GM23338 (cell line): Measurements from ENCODE around the gene KCNJ4. TPM values are rescaled to one million over a fixed set of nuclear protein-coding genes. Genes with fewer than 3 reads are reported as not detected.
A peak's percentile ranks its signal among the peaks of the same experiment; 100 is the strongest.

ENCODE experiments used
- ATAC-seq: fragments of 200-7000 bp; cut with Tn5 transposase; 3 replicates; pipeline ENCODE4 v1.9.1; 2020
- DNase-seq: peaks from one replicate; pipeline ENCODE4 v3.0.0-alpha.2; 2015; ENCODE audit warnings: low spot score
- H2AFZ ChIP-seq: fragments of 200-600 bp; sonication (generic); 2 replicates; pipeline ENCODE4 v1.8.0; 2016; ENCODE audit warnings: antibody characterized with exemption, mild to moderate bottlenecking, moderate library complexity
- H3F3A ChIP-seq: fragments of 200-600 bp; sonication (generic); replicated peaks from 2 replicates; pipeline ENCODE4 v1.8.0; 2017; ENCODE audit warnings: antibody characterized with exemption, mixed run types, low read depth
- H3K27ac ChIP-seq: fragments of 200-600 bp; sonication (generic); 2 replicates; pipeline ENCODE4 v1.6.1; 2016; ENCODE audit warnings: low read depth
- H3K27me3 ChIP-seq: fragments of 200-600 bp; sonication (generic); 2 replicates; pipeline ENCODE4 v1.8.0; 2016; ENCODE audit warnings: mild to moderate bottlenecking, mixed run types, moderate library complexity; ENCODE audit not compliant: insufficient read depth
- H3K36me3 ChIP-seq: fragments of 200-600 bp; sonication (generic); 2 replicates; pipeline ENCODE4 v1.8.0; 2016; ENCODE audit warnings: mild to moderate bottlenecking; ENCODE audit not compliant: insufficient read depth
- H3K4me1 ChIP-seq: fragments of 200-600 bp; sonication (generic); 2 replicates; pipeline ENCODE4 v1.8.0; 2016; ENCODE audit warnings: mild to moderate bottlenecking, moderate library complexity; ENCODE audit not compliant: insufficient read depth
- H3K4me2 ChIP-seq: fragments of 200-600 bp; sonication (generic); 2 replicates; pipeline ENCODE4 v1.7.1; 2017; ENCODE audit warnings: mixed run types
- H3K4me3 ChIP-seq: fragments of 200-600 bp; sonication (generic); 2 replicates; pipeline ENCODE4 v1.6.1; 2016; ENCODE audit warnings: mixed run types
- H3K79me2 ChIP-seq: fragments of 200-600 bp; sonication (generic); replicated peaks from 2 replicates; pipeline ENCODE4 v1.8.0; 2017; ENCODE audit warnings: mild to moderate bottlenecking; ENCODE audit not compliant: insufficient read depth
- H3K9me2 ChIP-seq: fragments of 200-600 bp; sonication (generic); 2 replicates; pipeline ENCODE4 v1.8.0; 2017; ENCODE audit not compliant: insufficient read depth
- H4K20me1 ChIP-seq: fragments of 200-600 bp; sonication (generic); replicated peaks from 2 replicates; pipeline ENCODE4 v1.8.0; 2017; ENCODE audit warnings: mild to moderate bottlenecking; ENCODE audit not compliant: insufficient read depth
- H3K27ac Mint-ChIP-seq: 2 replicates; pipeline ENCODE4 v1.8.0; 2020; ENCODE audit warnings: inconsistent platforms, mild to moderate bottlenecking, moderate library complexity, mixed read lengths
- H3K27me3 Mint-ChIP-seq: 3 replicates; pipeline ENCODE4 v1.8.0; 2022; ENCODE audit warnings: low read depth, mild to moderate bottlenecking, moderate library complexity, mixed read lengths, inconsistent platforms; ENCODE audit not compliant: insufficient read depth, poor library complexity
- H3K36me3 Mint-ChIP-seq: 3 replicates; pipeline ENCODE4 v1.8.0; 2021; ENCODE audit warnings: low read depth, mild to moderate bottlenecking, inconsistent platforms, moderate library complexity, mixed read lengths
- H3K4me1 Mint-ChIP-seq: 3 replicates; pipeline ENCODE4 v1.8.0; 2020; ENCODE audit warnings: mild to moderate bottlenecking, inconsistent platforms, mixed read lengths
- H3K4me3 Mint-ChIP-seq: 3 replicates; pipeline ENCODE4 v1.8.0; 2021; ENCODE audit warnings: moderate library complexity, mild to moderate bottlenecking, inconsistent platforms, mixed read lengths
- H3K9me3 Mint-ChIP-seq: 3 replicates; pipeline ENCODE4 v1.8.0; 2020; ENCODE audit warnings: moderate library complexity, mild to moderate bottlenecking, inconsistent platforms, mixed read lengths
- CREB1 ChIP-seq: fragments of 250-450 bp; sonication (Bioruptor Pico); IDR thresholded peaks from 2 replicates; pipeline ENCODE4 v1.5.0; 2020; ENCODE audit warnings: low read depth, mild to moderate bottlenecking, moderate library complexity
- EZH2 ChIP-seq: fragments of 200-600 bp; sonication (generic); IDR thresholded peaks from one replicate; pipeline ENCODE4 v1.8.0; 2017; ENCODE audit warnings: antibody characterized with exemption, mild to moderate bottlenecking, low read depth; ENCODE audit not compliant: unreplicated experiment
- EZH2phosphoT487 ChIP-seq: fragments of 200-600 bp; sonication (generic); IDR thresholded peaks from one replicate; pipeline ENCODE4 v1.8.1; 2018; ENCODE audit warnings: antibody characterized with exemption; ENCODE audit not compliant: unreplicated experiment
- JUNB ChIP-seq: IDR thresholded peaks from one replicate; pipeline ENCODE4 v1.6.1; 2016; ENCODE audit warnings: antibody characterized with exemption; ENCODE audit not compliant: unreplicated experiment
- NANOG ChIP-seq: IDR thresholded peaks from 2 replicates; pipeline ENCODE4 v1.6.1; 2016; ENCODE audit warnings: antibody characterized with exemption, borderline replicate concordance
- POLR2AphosphoS5 ChIP-seq: IDR thresholded peaks from 2 replicates; pipeline ENCODE4 v1.6.1; 2016; ENCODE audit warnings: antibody characterized with exemption, low read depth
- REST ChIP-seq: IDR thresholded peaks from one replicate; pipeline ENCODE4 v1.6.1; 2018; ENCODE audit warnings: antibody characterized with exemption; ENCODE audit not compliant: unreplicated experiment
- STAT1 ChIP-seq: IDR thresholded peaks from one replicate; pipeline ENCODE4 v1.6.1; 2016; ENCODE audit warnings: antibody characterized with exemption; ENCODE audit not compliant: unreplicated experiment
- ZNF114 ChIP-seq: fragments of 250-450 bp; sonication (Bioruptor Pico); IDR thresholded peaks from 2 replicates; pipeline ENCODE4 v1.5.0; 2020; ENCODE audit warnings: mild to moderate bottlenecking, moderate library complexity
- ZNF331 ChIP-seq: fragments of 250-450 bp; sonication (Bioruptor Pico); IDR thresholded peaks from 2 replicates; pipeline ENCODE4 v1.5.0; 2020; ENCODE audit warnings: low read depth, mild to moderate bottlenecking, moderate library complexity
- ZNF462 ChIP-seq: fragments of 250-450 bp; sonication (Bioruptor Pico); IDR thresholded peaks from 2 replicates; pipeline ENCODE4 v1.5.0; 2020; ENCODE audit warnings: mild to moderate bottlenecking, moderate library complexity
- polyA plus RNA-seq: library from polyadenylated mRNA; unstranded; fragments of >200 nt; fragmentation: Nextera tagmentation; extraction: Ambion mirVana; gene quantifications from 2 replicates; pipeline ENCODE4 v1.2.1, GENCODE V29; 2016
- total RNA-seq: library from RNA; depleted of rRNA; stranded (reverse); fragments of >200 nt; shearing (Covaris generic); gene quantifications from 2 replicates; pipeline ENCODE4 v1.2.3, GENCODE V29; 2014
- TF ChIP-seq, protein P1 (sequence below): IDR thresholded peaks from 2 replicates; pipeline ENCODE4 v1.6.1; 2016; ENCODE audit warnings: antibody characterized with exemption
- TF ChIP-seq, protein P2 (sequence below), 2 experiments: fragments of 200-600 bp in 1 of 2; sonication (generic) in 1 of 2; conservative IDR thresholded peaks; 2 replicates each; pipeline versions ENCODE4 v1.5.1 to v1.6.1; 2016 to 2017; ENCODE audit warnings: antibody characterized with exemption in 2 of 2, low read depth in 2 of 2, mild to moderate bottlenecking in 2 of 2, moderate library complexity in 1 of 2

KCNJ4 gene
- total and polyA plus RNA-seq, 2 experiments from 2014 or later: 0.23 to 1.3 TPM

GRCh38 chr22:38456841-38457699 is 2.1 kb upstream of the KCNJ4 start:
- Histone ChIP-seq H2AFZ (no peak overlapping the region), H3K79me2 (no peaks in the 10 kb centered on the region), H3K27me3 (peaks cover 86% of the 10 kb centered on the region), H3K4me3 (no peak overlapping the region), H3K9me2 (no peaks in the 10 kb centered on the region), H3K4me2 (no peak overlapping the region), H3K27ac (no peak overlapping the region), H3K36me3 (no peaks in the 10 kb centered on the region), H3F3A (peaks cover 20% of the 10 kb centered on the region; the same call in 1 of the 2 replicates), H3K4me1 (peaks cover 3% of the 10 kb centered on the region; the same call in 1 of the 2 replicates), H4K20me1 (no peaks in the 10 kb centered on the region; the same call in 1 of the 2 replicates)
- TF ChIP-seq CREB1 (CRISPR knock-in tag): no peak
- no peak for TF ChIP-seq JUNB
- no peak for TF ChIP-seq EZH2
- no peak for TF ChIP-seq ZNF114 (CRISPR knock-in tag)
- no peak for TF ChIP-seq ZNF331 (CRISPR knock-in tag)
- TF ChIP-seq ZNF462 (CRISPR knock-in tag): no peak
- TF ChIP-seq, protein P1, sequence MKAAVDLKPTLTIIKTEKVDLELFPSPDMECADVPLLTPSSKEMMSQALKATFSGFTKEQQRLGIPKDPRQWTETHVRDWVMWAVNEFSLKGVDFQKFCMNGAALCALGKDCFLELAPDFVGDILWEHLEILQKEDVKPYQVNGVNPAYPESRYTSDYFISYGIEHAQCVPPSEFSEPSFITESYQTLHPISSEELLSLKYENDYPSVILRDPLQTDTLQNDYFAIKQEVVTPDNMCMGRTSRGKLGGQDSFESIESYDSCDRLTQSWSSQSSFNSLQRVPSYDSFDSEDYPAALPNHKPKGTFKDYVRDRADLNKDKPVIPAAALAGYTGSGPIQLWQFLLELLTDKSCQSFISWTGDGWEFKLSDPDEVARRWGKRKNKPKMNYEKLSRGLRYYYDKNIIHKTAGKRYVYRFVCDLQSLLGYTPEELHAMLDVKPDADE: no peak
- no peak for TF ChIP-seq REST
- no peak for TF ChIP-seq EZH2phosphoT487
- TF ChIP-seq, protein P2, sequence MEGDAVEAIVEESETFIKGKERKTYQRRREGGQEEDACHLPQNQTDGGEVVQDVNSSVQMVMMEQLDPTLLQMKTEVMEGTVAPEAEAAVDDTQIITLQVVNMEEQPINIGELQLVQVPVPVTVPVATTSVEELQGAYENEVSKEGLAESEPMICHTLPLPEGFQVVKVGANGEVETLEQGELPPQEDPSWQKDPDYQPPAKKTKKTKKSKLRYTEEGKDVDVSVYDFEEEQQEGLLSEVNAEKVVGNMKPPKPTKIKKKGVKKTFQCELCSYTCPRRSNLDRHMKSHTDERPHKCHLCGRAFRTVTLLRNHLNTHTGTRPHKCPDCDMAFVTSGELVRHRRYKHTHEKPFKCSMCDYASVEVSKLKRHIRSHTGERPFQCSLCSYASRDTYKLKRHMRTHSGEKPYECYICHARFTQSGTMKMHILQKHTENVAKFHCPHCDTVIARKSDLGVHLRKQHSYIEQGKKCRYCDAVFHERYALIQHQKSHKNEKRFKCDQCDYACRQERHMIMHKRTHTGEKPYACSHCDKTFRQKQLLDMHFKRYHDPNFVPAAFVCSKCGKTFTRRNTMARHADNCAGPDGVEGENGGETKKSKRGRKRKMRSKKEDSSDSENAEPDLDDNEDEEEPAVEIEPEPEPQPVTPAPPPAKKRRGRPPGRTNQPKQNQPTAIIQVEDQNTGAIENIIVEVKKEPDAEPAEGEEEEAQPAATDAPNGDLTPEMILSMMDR (conservative IDR thresholded peaks at IDR 0.05; ENCODE audit: low read depth in 2 of 2): no peak
- no peak for TF ChIP-seq POLR2AphosphoS5
- TF ChIP-seq NANOG: no peak
- TF ChIP-seq STAT1: no peak
- H3K27ac Mint-ChIP-seq: no peak overlapping the region
- H3K9me3 Mint-ChIP-seq: peaks cover 4% of the 10 kb centered on the region; the same call in 1 of the 3 replicates
- ATAC-seq (no peak), DNase-seq (no peak)
- H3K36me3 Mint-ChIP-seq: no peaks in the 10 kb centered on the region; the same call in 2 of the 3 replicates
- peaks cover 21% of the 10 kb centered on the region for H3K4me1 Mint-ChIP-seq
- H3K27me3 Mint-ChIP-seq: peaks cover 55% of the 10 kb centered on the region
- H3K4me3 Mint-ChIP-seq: peak overlapping the region; percentile 60
